HG02642 (cell line): ENCODE results near the gene SPART.

ENCODE experiments used
- ATAC-seq: cut with Tn5 transposase; IDR thresholded peaks from one replicate; pipeline ENCODE4 v1.9.1; 2021; ENCODE audit warnings: mild to moderate bottlenecking; ENCODE audit not compliant: unreplicated experiment, poor library complexity

SPART gene

DNA sequence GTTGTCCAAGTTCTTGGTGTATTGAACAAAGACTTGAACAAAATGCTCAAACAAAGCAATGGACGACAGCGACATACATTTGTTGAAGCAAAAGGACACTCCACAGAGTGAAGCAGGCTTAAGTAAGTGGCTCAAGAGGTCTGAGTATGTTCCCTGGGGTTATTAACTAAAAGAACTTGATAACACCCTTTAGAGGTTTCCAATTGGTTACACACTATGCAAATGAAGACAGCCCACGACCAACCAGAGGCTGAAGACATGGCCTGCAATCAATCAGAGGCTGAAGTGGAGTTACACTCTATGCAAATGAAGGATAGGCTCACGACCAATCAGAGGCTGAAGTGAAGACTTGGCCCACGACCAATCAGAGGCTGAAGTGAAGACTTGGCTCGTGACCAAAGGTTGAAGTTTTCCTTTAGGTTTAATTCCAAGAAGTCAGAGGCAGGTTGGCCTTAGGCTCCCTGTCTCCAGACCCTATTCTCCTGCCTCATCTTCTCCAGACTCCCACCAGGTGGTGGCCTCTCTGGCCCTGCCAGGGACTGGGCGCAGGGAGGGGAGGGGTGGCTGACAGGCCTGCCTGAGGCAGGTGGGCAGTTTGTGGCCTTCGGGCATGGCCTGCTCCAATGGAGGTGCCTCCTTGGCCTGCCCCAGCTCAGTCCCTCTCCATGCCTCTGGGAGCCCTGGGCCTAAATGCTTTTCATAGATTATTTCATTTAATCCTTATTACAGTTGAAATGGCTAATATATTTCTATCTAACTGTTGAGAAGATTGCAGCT, 86.6 kb downstream of the SPART start:
- ATAC-seq, result no peak

DNA sequence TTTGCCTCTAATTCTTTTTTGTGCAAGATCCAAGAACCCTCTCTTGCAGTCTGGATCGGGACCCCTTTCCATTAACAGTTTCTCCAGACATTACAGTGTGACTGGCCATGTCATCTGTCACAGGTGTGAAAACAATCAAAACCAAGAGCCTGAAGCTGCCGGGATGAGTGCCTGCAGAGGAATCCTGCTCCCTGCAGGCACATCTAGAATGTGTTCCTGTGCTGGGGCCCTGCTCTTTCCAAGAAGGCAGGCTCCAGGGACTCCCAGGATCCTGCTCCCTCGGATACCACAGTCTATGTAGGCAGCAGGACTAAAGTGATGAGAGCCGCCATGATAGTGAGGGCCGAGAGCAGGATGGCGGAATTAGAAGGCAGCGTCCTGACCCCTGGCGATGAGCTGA, 87.4 kb downstream of the SPART start:
- ATAC-seq, result no peak
